NCI-H128 (cell line): ENCODE data around the gene CYP8B1.

Experiments used
- DNase-seq: peaks from one replicate; lab custom pipeline; 2025; ENCODE audit not compliant: unreplicated experiment; lab: John Stamatoyannopoulos, UW

CYP8B1 gene

GRCh38 chr3:42875325-42876151 lies at the start of gene CYP8B1:
Gene CYP8B1, minus strand, starts transcription at chr3:42875879. Its CDS starts 63 bp downstream, at chr3:42875816.
- DNase-seq: no peak

DNA sequence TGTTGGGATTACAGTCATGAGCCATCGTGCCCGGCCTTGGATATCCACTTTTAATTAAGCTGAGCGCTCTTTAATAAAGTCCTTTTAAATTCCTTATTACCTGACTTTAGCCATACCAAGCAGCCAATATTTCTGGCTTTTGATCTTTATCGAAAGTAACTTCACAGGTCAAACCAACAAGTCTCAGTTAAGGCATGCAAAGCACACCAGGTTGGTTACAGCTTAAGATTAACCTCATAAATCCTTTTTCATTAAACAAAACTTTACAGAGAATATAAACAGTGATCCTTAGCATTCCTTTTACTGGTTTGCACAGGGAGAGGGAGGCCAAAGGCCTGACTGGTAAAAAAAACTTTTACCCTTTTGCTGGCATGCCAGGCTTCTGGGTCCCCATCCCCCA lies 47.9 kb upstream of the CYP8B1 start:
- no peak for DNase-seq

- no peak for DNase-seq
Observed at GRCh38 chr3:42914771-42915515, 39.3 kb upstream of the CYP8B1 start.

GRCh38 chr3:42911551-42911950 lies 35.9 kb upstream of the CYP8B1 start:
- no peak for DNase-seq

GRCh38 chr3:42908675-42909074 lies 33.0 kb upstream of the CYP8B1 start:
- no peak for DNase-seq

DNA sequence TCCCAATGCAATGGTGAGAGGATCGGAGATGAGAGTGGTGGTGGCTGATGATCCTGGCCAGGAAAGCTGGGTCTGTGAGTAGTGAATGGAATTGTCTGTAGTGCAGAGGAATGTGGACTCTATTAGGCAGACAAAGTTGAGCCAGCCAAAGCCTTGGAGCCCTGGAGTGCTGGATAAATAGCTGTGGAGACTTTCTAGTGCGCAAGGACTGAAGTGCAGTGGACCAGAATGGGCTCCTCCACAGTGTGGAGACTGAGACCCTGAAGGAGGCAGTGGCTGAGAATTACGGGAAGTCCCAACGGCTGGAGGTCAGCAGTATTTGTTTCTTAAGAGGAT lies 31.1 kb upstream of the CYP8B1 start:
- DNase-seq: no peak

DNA sequence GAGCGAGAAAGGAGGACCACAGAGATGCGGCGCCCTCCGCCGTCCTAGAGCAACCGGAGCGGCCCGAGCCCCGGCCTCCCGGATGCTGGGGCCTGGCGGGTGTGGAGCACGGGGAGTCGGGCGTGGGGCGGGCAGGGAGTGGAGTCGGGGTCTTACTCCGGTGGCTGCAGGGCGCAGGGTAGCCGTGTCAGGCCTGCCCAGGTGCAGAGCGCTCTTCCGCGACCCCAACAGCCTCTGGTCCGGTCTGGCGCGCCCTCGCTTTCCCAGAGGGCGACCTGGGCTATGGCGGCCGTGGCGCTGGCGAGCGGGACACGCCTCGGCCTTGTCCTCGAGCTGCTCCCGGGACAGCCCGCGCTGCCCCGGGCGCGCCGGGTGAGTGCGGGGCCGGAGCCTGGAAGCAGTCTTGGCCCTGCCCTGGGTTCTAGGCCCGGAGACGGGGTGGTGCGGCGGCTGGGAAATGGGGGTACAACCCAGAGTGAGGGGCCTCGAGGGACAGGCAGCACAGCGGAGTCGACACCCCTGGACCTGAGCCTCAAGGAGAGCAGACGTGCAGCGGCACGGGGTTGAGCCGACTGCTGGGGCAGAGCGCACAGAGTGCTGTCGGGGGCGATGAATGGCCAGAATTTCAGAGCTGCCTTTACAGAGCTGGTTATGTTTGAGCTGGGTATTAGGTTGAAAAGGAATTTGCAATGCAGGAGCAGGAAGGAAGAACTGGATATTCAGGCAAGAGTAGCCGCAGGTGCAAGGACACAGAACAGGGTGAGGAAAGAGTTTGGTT lies 30.6 kb upstream of the CYP8B1 start, which contains the start of gene ZNF662:
TSS of gene ZNF662 (plus strand) at position 73 of the 778 bp plus-strand sequence. CDS start 1,973 bp downstream, outside the sequence.
- DNase-seq: no peak

- no peak for DNase-seq
Observed at GRCh38 chr3:42905740-42906069, 30.0 kb upstream of the CYP8B1 start.

- DNase-seq: no peak
Observed at GRCh38 chr3:42904076-42904475, 28.4 kb upstream of the CYP8B1 start.

GRCh38 chr3:42902257-42902656 lies 26.6 kb upstream of the CYP8B1 start:
- no peak for DNase-seq

- no peak for DNase-seq
Observed at GRCh38 chr3:42901073-42901415, 25.4 kb upstream of the CYP8B1 start.

- DNase-seq: no peak
Observed at GRCh38 chr3:42900226-42901072, 24.8 kb upstream of the CYP8B1 start.

DNA sequence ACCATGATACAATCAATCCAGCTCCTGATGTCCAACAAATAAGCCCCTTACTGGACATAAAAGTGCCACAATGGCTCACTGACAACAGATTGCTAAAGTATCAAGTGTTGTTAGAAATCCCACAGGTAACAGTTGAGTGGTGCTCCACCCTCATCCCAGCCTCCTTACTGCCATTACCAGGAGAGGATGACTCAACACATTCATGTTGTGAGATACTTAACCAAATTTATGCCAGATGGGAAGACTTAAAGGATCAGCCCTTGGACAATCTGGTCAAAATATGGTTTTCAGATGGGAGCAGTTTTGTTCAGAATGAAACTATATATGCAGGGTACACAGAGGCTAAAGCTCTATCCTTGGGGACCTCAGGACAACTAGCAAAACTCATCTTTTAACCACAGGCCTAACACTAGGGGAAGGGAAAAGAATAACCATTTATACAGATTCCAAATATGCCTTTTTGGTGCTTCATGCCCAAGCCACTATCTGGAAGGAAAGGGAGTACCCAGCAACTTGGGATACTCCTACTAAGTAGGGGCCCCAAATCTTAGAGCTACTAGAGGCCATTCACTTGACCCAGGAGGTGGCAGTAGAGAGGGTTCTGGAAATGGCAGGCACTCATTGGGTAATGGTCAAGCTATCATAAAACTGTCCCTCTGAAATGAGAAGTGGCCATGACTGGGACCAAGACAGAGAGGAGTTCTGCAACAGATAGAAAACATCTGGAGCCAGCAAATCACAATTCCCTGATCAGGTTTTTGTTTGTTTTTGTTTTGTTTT lies 23.4 kb upstream of the CYP8B1 start:
- DNase-seq: no peak

- peak; percentile 3 for DNase-seq
Observed at GRCh38 chr3:42895580-42895868, 19.8 kb upstream of the CYP8B1 start.

GRCh38 chr3:42894698-42895579 lies 19.3 kb upstream of the CYP8B1 start:
- no peak for DNase-seq

GRCh38 chr3:42892807-42893206 lies 17.1 kb upstream of the CYP8B1 start:
- no peak for DNase-seq

DNA sequence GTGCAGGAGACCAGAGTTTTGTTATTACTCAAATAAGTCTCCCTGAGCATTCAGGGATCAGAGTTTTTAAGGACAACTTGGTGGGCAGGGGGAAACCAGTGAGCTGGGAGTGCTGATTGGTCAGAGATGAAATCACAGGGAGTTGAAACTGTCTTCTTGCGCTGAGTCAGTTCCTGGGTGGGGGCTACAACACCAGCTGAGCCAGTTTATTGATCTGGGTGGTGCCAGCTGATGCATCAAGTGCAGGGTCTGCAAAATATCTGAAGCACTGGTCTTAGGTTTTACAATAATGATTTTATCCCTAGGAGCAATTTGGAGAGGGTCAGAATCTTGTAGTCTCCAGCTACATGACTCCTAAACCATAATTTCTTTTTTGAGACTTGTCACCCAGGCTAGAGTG lies 16.5 kb upstream of the CYP8B1 start:
- DNase-seq: no peak

DNA sequence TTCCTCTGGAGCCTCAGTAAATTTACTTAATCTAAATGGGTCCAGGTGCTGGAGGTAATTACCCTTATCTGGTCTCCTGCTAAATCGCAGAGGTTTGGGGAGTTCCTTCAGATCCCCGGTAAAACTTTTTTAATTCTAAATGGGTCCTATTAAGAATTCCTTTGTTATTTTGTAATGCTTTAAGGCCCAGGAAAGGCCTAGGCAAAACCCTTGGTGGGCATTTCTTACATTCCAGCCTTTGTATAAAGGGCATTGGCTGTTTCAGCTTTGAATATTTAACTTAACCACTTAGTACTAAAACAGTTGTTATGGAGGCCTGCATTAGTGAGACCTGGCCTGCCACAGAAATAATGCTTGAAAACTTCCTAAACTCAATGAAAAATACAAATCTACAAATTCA lies 15.4 kb upstream of the CYP8B1 start:
- no peak for DNase-seq

GRCh38 chr3:42887084-42887483 lies 11.4 kb upstream of the CYP8B1 start:
- no peak for DNase-seq
